Forelimb muscle (tissue), 1 donor: ENCODE results near the gene VMP1. TPM values are rescaled to one million over a fixed set of nuclear protein-coding genes. Genes with fewer than 3 reads are reported as not detected.
"Not testable (repeated sequence)": the region's sequence is repeated elsewhere in the genome, so short reads cannot be mapped to it uniquely, and the experiment has no call there.

Experiments used
- DNase-seq: peaks from one replicate; pipeline ENCODE4 v3.0.0-alpha.2; 2013; ENCODE audit warnings: low read depth
- polyA plus RNA-seq: library from polyadenylated mRNA; unstranded; fragments of 120-200 nt; gene quantifications from one replicate; pipeline ENCODE4 v1.2.1, GENCODE V29; 2013; ENCODE audit not compliant: insufficient read length

Gene VMP1
- polyA plus RNA-seq, 1 donor, result 43.6 TPM

DNA sequence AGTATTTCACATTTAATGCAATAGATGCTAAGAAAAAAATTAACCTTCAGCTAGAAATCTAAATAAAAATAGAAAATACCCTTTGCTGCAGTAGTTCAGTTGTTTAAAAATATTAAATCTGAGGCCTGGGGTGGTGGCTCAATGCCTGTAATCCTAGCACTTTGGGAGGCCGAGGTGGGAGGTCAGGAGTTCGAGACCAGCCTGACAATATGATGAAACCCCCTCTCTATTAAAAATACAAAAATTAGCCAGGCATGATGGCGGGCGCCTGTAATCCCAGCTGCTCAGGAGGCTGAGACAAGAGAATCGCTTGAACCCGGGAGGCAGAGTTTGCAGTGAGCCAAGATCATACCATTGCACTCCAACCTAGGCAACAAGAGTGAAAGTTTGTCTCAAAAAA, 98.9 kb downstream of the VMP1 start:
- DNase-seq, result not testable (repeated sequence)

DNA sequence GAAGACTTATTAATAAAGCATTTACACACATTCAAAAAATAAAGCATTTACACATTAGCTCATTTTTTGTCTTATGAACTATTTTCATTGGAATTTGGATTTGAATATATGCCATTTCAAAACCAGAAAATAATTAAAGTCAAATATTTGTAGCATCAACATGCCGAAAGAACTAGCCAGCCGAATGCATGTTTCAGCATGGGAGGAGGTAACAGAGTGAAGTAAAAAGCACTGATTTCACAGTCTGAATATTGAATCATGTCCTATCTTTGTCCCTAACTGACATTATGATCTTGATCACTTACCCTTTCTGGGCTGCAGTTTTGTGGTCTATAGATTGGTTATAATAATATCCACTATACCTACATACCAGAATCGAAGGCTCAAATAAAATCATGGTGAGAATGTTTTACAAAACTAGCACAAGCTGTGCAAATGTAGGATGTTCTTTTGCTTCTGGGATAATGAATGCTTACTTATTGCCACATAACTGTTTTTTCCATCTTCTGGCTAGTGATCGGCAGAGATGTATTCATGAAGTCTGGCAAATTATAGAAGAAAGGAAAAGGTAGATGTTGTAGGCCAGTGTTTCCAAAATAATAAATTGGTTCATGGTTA, 100.5 kb downstream of the VMP1 start:
- DNase-seq, result no peak

DNA sequence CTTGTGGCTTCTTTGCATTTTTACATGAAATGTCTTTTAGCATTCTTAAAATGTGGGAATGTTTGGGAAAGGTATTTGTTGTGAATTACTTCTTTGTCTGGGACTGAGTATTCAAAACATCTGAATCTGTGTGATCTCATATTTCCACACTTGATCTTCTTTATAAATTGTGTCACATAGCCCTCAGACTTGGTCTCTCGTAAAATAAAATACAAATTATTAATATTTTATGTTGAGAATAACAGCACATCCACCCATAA, 103.4 kb downstream of the VMP1 start:
- no peak for DNase-seq

DNA sequence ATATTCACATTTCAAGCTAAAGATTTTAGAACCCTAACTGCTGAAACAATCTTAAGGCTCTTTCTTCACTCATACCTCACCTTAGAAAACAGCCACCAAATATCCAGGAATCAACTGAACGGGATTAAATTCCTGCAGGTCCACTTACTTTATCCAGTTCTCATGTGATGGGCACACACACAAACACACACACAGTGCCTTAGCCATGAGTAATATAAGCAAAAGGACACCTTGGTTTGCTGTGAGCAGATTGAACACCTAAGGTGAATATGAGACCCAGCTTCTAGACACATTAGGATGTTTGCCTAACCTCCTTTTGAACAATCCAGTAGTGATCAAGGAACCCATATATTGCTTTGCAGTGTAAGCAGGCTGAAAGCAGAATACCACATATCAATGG, 103.8 kb downstream of the VMP1 start:
- DNase-seq, result no peak

DNA sequence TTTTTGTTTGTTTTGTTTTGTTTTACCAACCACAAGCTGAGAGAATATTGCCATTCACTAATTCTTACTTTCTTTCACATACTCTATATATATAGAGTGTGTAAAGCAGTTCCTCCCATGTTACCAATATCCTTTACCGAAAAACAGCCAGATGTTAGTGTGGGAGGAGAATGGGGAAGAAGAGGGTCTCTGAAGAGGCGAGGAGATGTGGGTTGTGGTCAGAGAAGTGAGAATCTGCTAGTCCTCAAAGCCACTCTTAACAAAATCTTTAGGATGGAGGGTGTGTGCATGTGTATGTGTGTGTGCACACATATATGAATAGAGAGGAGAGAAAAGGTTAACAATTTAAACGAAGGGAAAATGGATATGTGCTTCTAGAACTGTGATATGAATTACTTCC, 104.7 kb downstream of the VMP1 start:
- no peak for DNase-seq

DNA sequence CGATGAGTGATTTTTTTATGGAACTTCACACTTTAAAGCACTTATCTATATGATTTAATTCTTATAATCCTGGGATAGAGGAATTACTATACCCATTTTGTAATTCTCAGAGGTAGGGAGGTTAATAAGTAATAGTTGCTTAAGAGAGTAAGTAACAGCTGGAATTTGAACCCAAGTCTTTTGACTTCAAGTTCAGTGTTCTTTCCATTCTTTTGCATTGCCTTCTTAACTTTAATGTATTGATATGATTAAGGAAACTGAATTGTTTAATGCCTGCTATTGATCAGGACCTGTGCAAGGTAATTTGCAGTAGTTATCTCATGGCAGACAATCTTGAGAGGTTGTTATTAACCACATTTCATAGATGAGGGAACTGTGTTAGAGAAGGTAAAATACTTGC, 106.8 kb downstream of the VMP1 start:
- DNase-seq, result no peak

DNA sequence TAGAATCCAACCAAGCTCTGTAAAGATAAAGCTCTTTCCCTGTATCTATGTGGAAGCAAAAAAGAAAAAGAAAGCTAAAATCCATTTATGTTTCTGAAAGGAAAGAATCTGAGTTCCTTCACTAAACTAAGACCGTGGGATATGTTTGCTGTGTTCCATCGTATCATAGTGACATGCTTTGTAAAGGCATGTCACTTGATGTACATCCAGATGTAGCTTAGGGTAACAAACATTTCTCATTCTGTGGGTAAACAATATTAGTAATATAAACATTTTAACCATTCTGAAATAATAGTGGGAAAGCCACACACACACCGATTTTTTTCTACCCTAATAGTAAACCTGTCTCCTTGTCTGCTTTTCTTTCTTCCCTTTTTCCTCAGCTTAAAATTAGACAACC, 107.2 kb downstream of the VMP1 start:
- no peak for DNase-seq

DNA sequence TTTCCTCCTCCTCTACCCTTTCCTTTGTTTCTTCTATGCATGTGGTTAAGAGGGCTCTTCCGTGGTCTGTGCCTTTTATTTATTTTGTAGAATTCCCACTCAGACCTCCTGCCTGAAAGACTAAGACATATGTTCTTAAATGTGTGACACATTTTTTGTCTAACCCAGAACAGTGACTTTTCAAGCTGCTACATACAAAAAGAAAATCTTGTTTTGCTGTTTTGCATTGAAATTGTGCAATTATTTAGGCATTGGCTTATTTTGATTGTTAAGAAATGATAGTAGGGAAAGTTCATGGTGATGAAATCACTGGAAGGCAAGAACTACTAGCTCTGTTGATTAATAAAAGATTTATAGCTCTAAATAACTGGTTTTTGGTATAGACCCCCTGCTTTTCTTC, 108.5 kb downstream of the VMP1 start:
- DNase-seq, result no peak

DNA sequence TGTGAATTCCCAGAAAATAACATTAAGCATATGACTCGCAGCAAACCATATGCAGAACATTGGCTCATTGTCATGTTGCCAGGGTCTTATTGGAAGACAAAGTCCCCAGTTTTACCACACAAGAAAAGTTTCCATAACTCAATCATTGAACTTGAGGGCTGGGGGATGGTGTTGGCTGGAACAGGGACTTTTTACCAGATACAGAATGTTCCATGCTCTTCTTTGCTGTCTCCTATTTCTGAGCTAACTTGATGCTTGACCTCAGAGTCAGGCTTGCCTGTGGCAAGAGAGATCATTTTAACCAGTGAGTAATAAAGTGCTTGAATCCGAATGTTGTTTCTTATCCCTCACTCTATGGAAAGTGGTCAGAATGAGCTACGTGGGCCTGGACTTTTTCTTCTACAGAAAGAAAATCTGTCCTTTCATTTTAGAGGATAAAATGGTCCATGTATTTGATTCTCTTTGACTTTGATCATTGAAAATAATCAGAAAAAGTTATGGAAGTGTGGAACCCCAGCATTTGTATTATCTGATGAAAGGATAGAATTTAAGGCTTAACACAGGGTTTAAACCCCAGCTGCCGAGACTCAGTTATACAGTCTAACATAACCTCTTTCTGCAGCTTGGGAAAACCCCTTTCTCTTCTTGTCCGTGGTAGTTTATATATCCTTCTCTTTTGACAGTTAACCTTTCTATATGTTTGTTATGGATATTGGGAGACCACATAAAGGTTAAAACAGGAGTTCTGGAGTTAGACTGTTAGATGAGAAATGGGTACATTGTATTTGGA, 118.3 kb downstream of the VMP1 start:
- DNase-seq, result no peak

DNA sequence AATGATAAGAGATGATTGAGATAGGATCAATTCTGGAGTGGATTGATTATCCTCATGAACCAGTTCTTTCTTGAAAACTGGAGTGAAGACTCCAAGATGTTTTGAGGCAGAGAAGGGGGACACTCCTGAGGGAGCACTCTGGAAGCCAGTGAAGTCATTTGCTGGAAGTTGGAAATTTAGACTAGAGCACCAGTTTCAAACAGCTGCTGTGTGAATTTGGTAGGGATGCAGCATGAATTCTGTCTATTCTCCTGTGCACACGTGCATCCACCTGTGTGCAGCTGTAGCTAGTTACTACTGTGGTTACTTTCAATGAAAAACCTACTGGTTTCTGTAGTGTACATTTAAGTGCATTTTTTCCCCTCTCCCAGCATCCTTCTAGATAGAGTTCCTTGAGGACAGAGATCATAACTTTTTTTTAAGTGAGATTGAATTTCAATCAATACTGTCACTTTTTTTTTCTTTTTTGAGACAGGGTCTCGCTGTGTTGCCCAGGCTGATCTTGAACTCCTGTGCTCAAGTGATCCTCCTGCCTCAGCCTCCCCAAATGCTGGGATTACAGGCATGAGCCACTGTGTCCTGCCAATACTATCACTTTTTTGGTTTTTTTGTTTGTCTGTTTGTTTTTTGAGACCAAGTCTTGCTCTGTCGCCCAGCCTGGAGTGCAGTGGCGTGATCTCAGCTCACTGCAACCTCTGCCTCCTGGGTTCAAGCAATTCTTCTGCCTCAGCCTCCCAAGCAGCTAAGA, 119.4 kb downstream of the VMP1 start:
- DNase-seq, result no peak

DNA sequence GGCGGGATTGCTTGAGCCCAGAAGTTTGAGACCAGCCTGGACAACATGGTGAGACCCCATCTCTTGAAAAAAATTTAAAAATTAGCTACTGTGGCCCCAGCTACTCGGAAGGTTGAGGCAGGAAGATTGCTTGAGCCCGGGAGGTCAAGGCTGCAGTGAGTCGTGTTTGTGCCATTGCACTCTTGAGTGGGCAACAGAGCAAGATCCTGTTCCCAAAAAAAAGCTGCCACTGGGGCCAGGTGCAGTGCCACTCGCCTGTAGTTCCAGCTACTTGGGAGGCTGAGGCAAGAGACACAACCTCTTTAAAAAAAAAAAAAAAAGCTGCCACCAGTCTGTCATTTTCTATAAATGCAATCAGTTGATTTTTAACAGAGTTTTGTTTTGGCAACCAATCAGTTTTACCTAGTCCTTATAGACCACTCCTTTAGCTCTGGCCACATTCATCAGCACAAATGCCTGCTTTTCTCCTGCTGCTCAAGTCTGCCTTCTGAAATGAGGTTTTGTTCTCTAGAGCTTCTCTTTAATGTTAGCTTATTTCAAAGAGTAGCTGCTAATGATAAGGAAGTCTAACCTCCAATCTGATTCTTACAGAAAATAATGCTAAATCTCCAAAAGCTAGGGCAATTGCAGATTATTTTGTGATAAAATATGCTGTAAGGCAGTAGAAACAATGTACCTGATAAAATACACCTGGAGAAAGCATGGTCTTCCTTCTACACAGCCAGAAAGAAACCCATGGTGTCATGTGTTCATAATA, 120.4 kb downstream of the VMP1 start:
- DNase-seq, result no peak

DNA sequence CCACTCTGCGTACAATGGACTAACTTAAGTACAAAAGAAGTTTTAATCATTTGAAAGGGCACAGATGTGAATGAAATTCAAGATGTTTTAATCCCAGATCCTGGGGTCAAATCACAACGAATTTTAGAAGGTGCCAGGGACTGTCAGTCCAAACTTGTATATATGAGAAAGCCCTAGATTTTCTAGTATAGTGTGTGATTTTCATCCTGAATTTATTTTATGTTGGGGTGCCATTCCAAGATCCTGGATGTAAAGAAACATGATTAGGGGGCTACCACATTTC, 121.0 kb downstream of the VMP1 start:
- DNase-seq, result no peak

DNA sequence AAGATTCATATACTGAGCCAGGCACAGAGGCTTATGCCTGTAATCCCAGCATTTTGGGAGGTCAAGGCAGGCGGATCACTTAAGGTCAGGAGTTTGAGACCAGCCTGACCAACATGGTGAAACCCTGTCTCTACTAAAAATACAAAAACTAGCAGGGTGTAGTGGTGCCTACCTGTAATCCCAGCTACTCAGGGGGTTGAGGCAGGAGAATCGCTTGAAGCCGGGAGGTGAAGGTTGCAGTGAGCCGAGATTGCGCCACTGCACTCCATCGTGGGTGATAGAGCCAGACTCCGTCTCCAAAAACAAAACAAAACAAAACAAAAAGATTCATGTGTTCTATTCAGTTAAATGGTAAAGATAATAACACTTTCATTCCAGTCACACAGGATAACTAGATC, 121.4 kb downstream of the VMP1 start:
- not testable (repeated sequence) for DNase-seq

DNA sequence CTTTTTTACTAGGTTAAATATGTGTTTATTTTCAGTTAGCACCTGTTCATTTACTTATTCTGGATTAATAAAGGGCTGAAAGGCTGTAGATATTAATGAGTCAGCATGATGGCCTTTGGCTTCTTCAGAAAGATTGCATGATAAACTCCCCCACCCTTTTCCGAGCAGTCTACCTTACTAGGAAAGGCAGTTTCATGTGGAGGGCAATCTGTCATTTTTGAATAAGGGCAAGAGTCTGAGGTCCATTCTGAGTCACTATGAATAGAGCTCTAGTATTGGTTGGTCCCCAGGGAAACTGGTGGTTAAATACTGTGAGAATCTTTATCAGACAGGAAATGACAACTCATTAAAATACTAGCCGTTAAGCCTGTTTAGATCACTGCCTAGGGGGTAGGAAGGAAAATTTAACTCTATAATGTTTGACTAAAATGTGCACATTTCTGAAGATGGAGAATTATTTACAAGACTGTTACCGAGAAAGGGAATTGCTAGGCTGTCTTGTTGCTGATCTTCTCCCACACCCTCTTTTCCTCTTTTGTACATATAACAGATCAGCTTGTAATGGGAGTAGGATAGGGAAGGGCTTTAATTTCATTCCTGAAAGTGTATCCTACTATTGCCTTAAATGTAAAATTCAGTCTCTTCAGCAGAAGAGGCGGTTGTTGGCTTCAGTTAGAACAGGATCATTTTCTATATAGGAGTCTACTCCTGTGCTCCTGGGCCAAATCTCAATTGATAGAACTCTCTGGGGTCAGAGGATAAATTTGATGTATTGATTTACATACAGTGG, 122.0 kb downstream of the VMP1 start:
- DNase-seq, result no peak

DNA sequence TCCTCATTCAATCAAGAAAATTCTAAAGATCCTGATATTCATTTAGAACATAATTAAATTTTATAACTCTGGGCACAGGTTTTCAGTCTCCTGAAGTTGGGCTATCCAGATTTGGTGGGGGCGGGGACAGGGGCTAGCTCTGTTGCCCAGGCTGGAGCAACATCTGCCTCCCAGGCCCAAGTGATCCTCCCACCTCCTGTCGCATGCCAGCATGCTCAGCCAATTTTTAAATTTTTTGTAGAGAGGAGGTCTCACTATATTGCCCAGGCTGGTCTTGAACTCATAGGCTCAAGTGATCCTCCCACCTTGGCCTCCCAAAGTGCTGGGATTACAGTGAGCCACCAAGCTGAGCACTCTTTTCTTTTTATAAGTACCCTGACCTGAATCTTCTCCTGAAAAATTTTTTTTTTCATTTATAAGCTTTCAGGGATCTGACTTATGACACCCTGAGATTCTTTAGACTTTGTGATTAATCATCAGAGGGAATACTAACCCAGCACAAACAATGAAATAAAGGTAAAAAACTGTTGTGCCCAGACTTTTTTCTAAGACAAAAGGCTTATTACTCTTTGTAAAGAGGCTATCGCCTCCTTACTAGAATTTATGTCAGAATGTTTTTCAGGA, 122.7 kb downstream of the VMP1 start:
- DNase-seq, result no peak

DNA sequence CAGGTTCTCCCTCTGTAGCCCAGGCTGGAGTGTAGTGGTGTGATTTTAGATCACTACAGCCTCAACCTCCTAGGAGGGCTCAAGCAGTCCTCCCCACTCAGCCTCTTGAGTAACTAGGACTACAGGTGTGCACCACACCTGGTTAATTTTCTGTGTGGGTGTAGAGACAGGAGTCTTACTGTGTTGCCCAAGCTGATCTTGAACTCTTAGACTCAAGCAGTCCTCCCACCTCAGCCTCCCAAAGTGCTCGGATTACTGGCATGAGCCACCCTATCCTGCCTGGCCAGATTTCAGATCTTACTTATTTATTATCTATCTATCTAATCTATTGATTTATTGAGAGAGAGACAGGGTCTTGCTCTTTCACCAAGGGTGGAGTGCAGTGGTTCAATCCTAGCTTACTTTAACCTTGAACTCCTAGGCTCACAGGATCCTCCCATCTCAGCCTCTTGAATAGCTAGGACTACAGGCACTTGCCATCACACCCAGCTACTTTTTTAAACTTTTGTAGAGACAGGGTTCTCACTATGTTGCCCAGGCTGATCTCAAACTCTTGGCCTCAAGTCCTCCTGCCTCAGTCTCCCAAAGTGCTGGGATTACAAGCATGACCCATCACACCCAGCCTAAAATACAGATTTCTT, 123.5 kb downstream of the VMP1 start:
- no peak for DNase-seq

DNA sequence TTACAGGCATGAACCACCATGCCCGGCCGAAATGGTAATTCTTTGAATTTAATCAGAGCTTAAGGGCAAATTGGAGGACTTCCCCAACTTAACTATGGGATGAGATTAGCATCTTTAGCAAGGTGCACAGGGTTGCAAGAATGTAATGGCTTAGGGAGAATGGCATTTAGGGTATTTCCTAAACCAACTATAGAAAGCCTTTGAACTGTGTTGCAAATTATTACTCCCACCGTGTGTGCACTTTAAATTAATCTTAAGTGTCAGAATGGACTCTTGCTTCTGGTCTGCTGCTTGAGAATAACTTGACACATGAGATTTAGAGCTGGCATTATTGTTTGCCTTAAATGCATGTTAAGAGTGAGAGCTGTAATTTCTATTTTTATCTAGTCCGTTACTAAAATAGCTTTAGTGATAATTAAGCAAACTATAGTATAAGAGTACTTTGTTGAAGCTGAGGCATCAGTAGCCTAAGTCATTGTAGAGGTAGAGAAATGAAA, 125.5 kb downstream of the VMP1 start:
- DNase-seq, result no peak

DNA sequence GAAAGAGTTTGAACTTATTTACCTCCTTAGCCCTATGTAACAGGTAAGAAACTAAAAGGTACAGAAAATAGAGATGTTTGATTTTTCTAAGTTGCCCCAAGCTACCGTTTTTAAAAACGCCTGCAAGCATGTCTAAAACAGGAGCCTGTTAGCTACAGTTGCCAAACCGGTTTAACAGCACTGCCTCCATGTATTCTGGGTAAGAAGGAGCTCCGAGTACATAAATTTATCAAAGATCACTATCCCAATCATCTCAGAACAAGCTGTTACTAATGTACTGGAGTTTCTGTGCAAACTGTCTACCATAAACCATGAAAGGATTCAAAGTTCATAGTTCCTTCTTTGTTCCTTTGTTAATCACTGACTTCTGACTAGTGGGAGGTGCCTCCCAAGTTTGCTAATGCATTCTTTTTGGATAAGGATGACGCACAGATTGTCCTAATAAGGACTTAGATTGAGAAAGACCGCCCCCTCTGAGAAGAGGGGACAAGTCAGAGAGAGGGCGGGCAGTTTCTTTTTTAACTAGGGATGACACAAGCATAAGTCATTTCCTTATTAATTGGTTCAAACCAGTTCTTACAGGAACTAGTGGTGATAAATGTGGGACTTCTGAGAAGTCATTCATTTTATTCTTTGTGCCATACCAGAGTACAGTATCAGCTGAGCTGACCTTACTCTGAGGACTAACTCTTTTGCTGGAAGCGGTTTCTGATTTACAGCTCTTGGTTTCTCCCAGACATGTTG, 130.0 kb downstream of the VMP1 start:
- DNase-seq, result peak; percentile 86

DNA sequence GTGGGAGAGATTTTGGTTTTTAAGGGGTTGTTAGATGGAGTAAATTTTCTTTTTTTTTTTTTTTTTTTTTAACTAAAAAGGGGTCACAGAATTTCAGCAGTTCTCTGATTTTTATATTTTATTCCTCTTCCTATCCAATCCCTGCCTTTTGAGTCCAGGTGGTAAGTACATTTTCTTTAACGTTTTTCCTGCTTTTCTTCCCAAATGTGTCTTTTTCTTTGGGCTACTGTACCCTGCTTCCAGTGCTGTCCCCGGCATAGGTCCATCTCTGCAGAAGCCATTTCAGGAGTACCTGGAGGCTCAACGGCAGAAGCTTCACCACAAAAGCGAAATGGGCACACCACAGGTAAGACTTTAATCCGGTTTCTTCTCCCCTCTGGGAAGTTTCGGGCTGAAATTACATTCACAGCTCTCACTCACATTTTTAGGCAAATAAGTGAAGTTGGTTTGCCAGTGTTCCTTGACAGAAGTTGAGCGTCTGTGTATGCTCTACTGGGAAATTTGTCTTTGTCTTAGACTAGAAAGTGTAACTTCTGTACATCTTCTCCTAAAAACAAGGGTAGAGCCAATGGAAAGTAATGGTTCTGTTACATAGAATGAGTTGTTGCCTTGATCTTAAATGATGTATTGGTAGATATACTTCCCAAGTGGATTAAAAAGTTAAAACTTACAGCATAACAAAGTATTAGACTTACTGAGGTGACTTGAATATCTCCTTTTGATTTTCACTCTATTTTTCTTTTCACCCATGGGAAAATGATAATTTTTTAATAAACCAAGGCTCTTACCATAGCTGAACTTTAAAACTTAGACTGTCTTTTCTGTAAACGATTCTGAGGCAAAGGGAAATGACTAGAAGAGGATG, 130.8 kb downstream of the VMP1 start:
- no peak for DNase-seq
